H9 (cell line): ENCODE results near the gene ITGA11. TPM values are rescaled to one million over a fixed set of nuclear protein-coding genes. Genes with fewer than 3 reads are reported as not detected.

ENCODE experiments used
- DNase-seq: peaks from one replicate; pipeline ENCODE4 v3.0.0-alpha.2; 2017
- H2AFZ ChIP-seq: one replicate; pipeline ENCODE4 v1.6.1; 2013; ENCODE audit warnings: mild to moderate bottlenecking, low read length, control low read depth, moderate library complexity
- H2AK5ac ChIP-seq: 2 replicates; pipeline ENCODE4 v1.6.1; 2013; ENCODE audit warnings: low read length, control low read depth, mixed read lengths; ENCODE audit not compliant: insufficient read length
- H2BK120ac ChIP-seq: one replicate; pipeline ENCODE4 v1.6.1; 2013; ENCODE audit warnings: low read depth, mild to moderate bottlenecking, low read length, control low read depth, inconsistent platforms; ENCODE audit not compliant: poor library complexity, severe bottlenecking
- H2BK12ac ChIP-seq: 2 replicates; pipeline ENCODE4 v1.6.1; 2013; ENCODE audit warnings: low read length, control low read depth, mixed read lengths, low read depth; ENCODE audit not compliant: insufficient read length
- H2BK15ac ChIP-seq: 2 replicates; pipeline ENCODE4 v1.6.1; 2013; ENCODE audit warnings: low read depth, low read length, control low read depth
- H2BK20ac ChIP-seq: one replicate; pipeline ENCODE4 v1.6.1; 2013; ENCODE audit warnings: low read depth, mild to moderate bottlenecking, low read length, control low read depth, inconsistent platforms; ENCODE audit not compliant: poor library complexity, severe bottlenecking
- H2BK5ac ChIP-seq: 2 replicates; pipeline ENCODE4 v1.6.1; 2013; ENCODE audit warnings: low read length, control low read depth, mixed read lengths; ENCODE audit not compliant: insufficient read length
- H3K14ac ChIP-seq: 2 replicates; pipeline ENCODE4 v1.6.1; 2013; ENCODE audit warnings: low read length, control low read depth; ENCODE audit not compliant: insufficient read depth
- H3K18ac ChIP-seq: 2 replicates; pipeline ENCODE4 v1.6.1; 2013; ENCODE audit warnings: low read depth, mild to moderate bottlenecking, mixed read lengths, low read length, control low read depth; ENCODE audit not compliant: insufficient read length
- H3K23ac ChIP-seq: 2 replicates; pipeline ENCODE4 v1.6.1; 2013; ENCODE audit warnings: low read length, control low read depth, mixed read lengths, low read depth; ENCODE audit not compliant: insufficient read length
- H3K23me2 ChIP-seq: 2 replicates; pipeline ENCODE4 v1.6.1; 2013; ENCODE audit warnings: low read depth, mild to moderate bottlenecking, mixed read lengths, low read length, control low read depth; ENCODE audit not compliant: insufficient read length, poor library complexity, severe bottlenecking
- H3K27ac ChIP-seq: 2 replicates; pipeline ENCODE4 v1.5.1; 2013; ENCODE audit warnings: low read length, control low read depth, mixed read lengths, low read depth; ENCODE audit not compliant: insufficient read length
- H3K27me3 ChIP-seq: 2 replicates; pipeline ENCODE4 v1.6.1; 2013; ENCODE audit warnings: low read length, control low read depth, inconsistent platforms; ENCODE audit not compliant: insufficient read depth
- H3K4ac ChIP-seq: 2 replicates; pipeline ENCODE4 v1.6.1; 2013; ENCODE audit warnings: low read depth, mild to moderate bottlenecking, control low read depth, inconsistent platforms, low read length, moderate library complexity
- H3K4me1 ChIP-seq: 2 replicates; pipeline ENCODE4 v1.6.1; 2013; ENCODE audit warnings: low read length, control low read depth, inconsistent platforms; ENCODE audit not compliant: insufficient read depth
- H3K4me2 ChIP-seq: 2 replicates; pipeline ENCODE4 v1.6.1; 2013; ENCODE audit warnings: low read length, control low read depth, mixed read lengths; ENCODE audit not compliant: insufficient read length, insufficient read depth
- H3K56ac ChIP-seq: 2 replicates; pipeline ENCODE4 v1.6.1; 2013; ENCODE audit warnings: low read depth, mild to moderate bottlenecking, mixed read lengths, low read length, control low read depth; ENCODE audit not compliant: insufficient read length
- H3K79me1 ChIP-seq: 2 replicates; pipeline ENCODE4 v1.6.1; 2013; ENCODE audit warnings: low read depth, mild to moderate bottlenecking, moderate library complexity, low read length, control low read depth, inconsistent platforms; ENCODE audit not compliant: insufficient read depth, poor library complexity, severe bottlenecking
- H3K79me2 ChIP-seq: 2 replicates; pipeline ENCODE4 v1.6.1; 2013; ENCODE audit warnings: low read length, control low read depth, inconsistent platforms; ENCODE audit not compliant: insufficient read depth
- H3K9ac ChIP-seq: 2 replicates; pipeline ENCODE4 v1.6.1; 2013; ENCODE audit warnings: low read length, control low read depth, mixed read lengths; ENCODE audit not compliant: insufficient read length; ENCODE audit errors: extremely low read depth
- H3K9me3 ChIP-seq: one replicate; pipeline ENCODE4 v1.6.1; 2013; ENCODE audit warnings: low read depth, low read length, inconsistent platforms; ENCODE audit not compliant: control insufficient read depth
- H3T11ph ChIP-seq: one replicate; pipeline ENCODE4 v1.6.1; 2013; ENCODE audit warnings: mild to moderate bottlenecking, low read length, control low read depth, inconsistent platforms
- H4K20me1 ChIP-seq: one replicate; pipeline ENCODE4 v1.6.1; 2013; ENCODE audit not compliant: control insufficient read depth, insufficient read length, insufficient read depth
- H4K5ac ChIP-seq: 2 replicates; pipeline ENCODE4 v1.6.1; 2013; ENCODE audit warnings: low read depth, mild to moderate bottlenecking, mixed read lengths, low read length, control low read depth; ENCODE audit not compliant: insufficient read length
- H4K8ac ChIP-seq: replicated peaks from 2 replicates; pipeline ENCODE4 v1.6.1; 2013; ENCODE audit warnings: low read length, control low read depth, mixed read lengths, low read depth; ENCODE audit not compliant: insufficient read length
- H4K91ac ChIP-seq: 2 replicates; pipeline ENCODE4 v1.6.1; 2013; ENCODE audit warnings: low read depth, mild to moderate bottlenecking, moderate library complexity, mixed read lengths, low read length, control low read depth; ENCODE audit not compliant: insufficient read length
- H3K27ac Mint-ChIP-seq, 3 experiments: 2 replicates in 2 of 3; 3 replicates in 1 of 3; pipeline ENCODE4 v1.8.0; 2020 to 2021; ENCODE audit warnings: mixed read lengths in 3 of 3, mild to moderate bottlenecking in 1 of 3, moderate library complexity in 1 of 3
- H3K27me3 Mint-ChIP-seq: 2 replicates; pipeline ENCODE4 v1.8.0; 2021; ENCODE audit warnings: low read depth, mild to moderate bottlenecking, moderate library complexity, mixed read lengths
- H3K36me3 Mint-ChIP-seq, 3 experiments: 2 replicates in 2 of 3; 3 replicates in 1 of 3; pipeline ENCODE4 v1.8.0; 2020 to 2021; ENCODE audit warnings: low read depth in 3 of 3, mixed read lengths in 3 of 3; ENCODE audit not compliant: insufficient read depth in 1 of 3
- H3K4me1 Mint-ChIP-seq, 2 experiments: 2 replicates each; pipeline ENCODE4 v1.8.0; 2020; ENCODE audit warnings: mixed read lengths in 2 of 2
- H3K4me3 Mint-ChIP-seq, 2 experiments: 2 replicates in 1 of 2; 3 replicates in 1 of 2; pipeline ENCODE4 v1.8.0; 2020 to 2021; ENCODE audit warnings: mild to moderate bottlenecking in 2 of 2, mixed read lengths in 2 of 2, moderate library complexity in 1 of 2
- H3K9me3 Mint-ChIP-seq, 2 experiments: 2 replicates in 1 of 2; 3 replicates in 1 of 2; pipeline ENCODE4 v1.8.0; 2020; ENCODE audit warnings: mild to moderate bottlenecking in 2 of 2, mixed read lengths in 2 of 2, moderate library complexity in 1 of 2
- WGBS: extraction: QIAGEN DNeasy Blood & Tissue Kit; methylation state at CpG from one replicate; pipeline ENCODE4 v1.1.7; 2013; ENCODE audit warnings: missing lambda C conversion rate, low lambda C conversion rate, mixed read lengths; ENCODE audit not compliant: insufficient read length; ENCODE audit errors: extremely low coverage; 5-methylcytosine and 5-hydroxymethylcytosine counted together
- total RNA-seq: library from RNA; stranded (reverse); gene quantifications from 2 replicates; pipeline ENCODE4 v1.2.1, GENCODE V29; 2021
- TF ChIP-seq, protein P1 (sequence below): fragments of 200-600 bp; sonication (generic); conservative IDR thresholded peaks from 3 replicates; pipeline ENCODE4 v1.8.0; 2021; ENCODE audit warnings: antibody characterized with exemption, mild to moderate bottlenecking

Gene ITGA11
- total RNA-seq, 1 experiment from 2014 or later = 0.07 TPM

DNA sequence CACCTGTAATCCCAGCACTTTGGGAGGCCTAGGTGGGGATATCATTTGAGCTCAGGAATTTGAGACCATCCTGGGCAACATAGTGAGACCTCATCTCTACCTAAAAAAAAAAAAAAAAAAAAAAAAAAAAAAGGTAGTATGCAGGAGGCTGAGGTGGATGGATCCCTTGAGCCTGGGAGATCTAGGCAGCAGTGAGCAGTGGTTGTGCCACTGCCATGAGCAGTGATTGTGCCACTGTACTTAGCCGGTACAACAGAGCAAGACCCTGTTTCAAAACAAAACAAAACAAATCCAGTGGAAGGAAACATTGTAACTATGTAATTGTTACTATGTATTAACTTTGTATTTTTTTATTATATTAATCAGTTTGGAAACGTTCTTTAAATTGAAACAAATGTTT is 148.6 kb downstream of the ITGA11 start:
- Histone ChIP-seq H3T11ph (no peak overlapping the region), H3K9me3 (no peaks in the 10 kb centered on the region), H2BK20ac (no peak overlapping the region), H4K91ac (no peak overlapping the region), H3K27me3 (no peaks in the 10 kb centered on the region), H3K27ac (no peak overlapping the region), H3K9ac (no peak overlapping the region), H2BK120ac (no peak overlapping the region), H3K56ac (no peak overlapping the region), H3K79me2 (peaks cover 49% of the 10 kb centered on the region), H3K4me1 (peaks cover 4% of the 10 kb centered on the region), H4K20me1 (no peaks in the 10 kb centered on the region), H3K79me1 (no peaks in the 10 kb centered on the region), H3K4ac (no peak overlapping the region), H3K4me2 (no peak overlapping the region), H4K5ac (no peak overlapping the region), H2BK12ac (no peak overlapping the region), H3K23ac (no peak overlapping the region), H3K14ac (no peak overlapping the region), H2AFZ (no peak overlapping the region), H2AK5ac (no peak overlapping the region), H3K23me2 (peaks cover 7% of the 10 kb centered on the region), H4K8ac (no peak overlapping the region), H3K18ac (no peak overlapping the region), H2BK15ac (no peak overlapping the region), H2BK5ac (no peak overlapping the region)
- no peaks in the 10 kb centered on the region for H3K27me3 Mint-ChIP-seq
- H3K36me3 Mint-ChIP-seq = peaks cover 22 to 38% (median 36%) of the 10 kb centered on the region in 3 experiments
- peaks cover 7 to 13% of the 10 kb centered on the region in 2 experiments for H3K9me3 Mint-ChIP-seq
- no peak for DNase-seq
- TF ChIP-seq, protein P1, sequence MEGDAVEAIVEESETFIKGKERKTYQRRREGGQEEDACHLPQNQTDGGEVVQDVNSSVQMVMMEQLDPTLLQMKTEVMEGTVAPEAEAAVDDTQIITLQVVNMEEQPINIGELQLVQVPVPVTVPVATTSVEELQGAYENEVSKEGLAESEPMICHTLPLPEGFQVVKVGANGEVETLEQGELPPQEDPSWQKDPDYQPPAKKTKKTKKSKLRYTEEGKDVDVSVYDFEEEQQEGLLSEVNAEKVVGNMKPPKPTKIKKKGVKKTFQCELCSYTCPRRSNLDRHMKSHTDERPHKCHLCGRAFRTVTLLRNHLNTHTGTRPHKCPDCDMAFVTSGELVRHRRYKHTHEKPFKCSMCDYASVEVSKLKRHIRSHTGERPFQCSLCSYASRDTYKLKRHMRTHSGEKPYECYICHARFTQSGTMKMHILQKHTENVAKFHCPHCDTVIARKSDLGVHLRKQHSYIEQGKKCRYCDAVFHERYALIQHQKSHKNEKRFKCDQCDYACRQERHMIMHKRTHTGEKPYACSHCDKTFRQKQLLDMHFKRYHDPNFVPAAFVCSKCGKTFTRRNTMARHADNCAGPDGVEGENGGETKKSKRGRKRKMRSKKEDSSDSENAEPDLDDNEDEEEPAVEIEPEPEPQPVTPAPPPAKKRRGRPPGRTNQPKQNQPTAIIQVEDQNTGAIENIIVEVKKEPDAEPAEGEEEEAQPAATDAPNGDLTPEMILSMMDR = no peak
- peaks cover 67 to 71% of the 10 kb centered on the region in 2 experiments for H3K4me1 Mint-ChIP-seq
- no peak overlapping the region; a peak in 1 of 7 replicates for H3K27ac Mint-ChIP-seq
- WGBS = no CpG with 5 or more reads among the region's 2 CpGs
- no peak overlapping the region for H3K4me3 Mint-ChIP-seq
